HG03103 (cell line): ENCODE measurements around the gene CFAP70.
A peak's percentile ranks its signal among the peaks of the same experiment; 100 is the strongest.
"Not testable (repeated sequence)": the region's sequence is repeated elsewhere in the genome, so short reads cannot be mapped to it uniquely, and the experiment has no call there.

Source experiments
- ATAC-seq: cut with Tn5 transposase; IDR thresholded peaks from one replicate; pipeline ENCODE4 v1.9.1; 2021; ENCODE audit warnings: low read depth; ENCODE audit not compliant: unreplicated experiment

CFAP70 gene

GRCh38 chr10:73358331-73359279, at the start of gene CFAP70:
Gene CFAP70 (minus strand): TSS chr10:73358864. CDS start chr10:73354796, 4,068 bp downstream.
- ATAC-seq: peak; percentile 91

- no peak for ATAC-seq
Observed at GRCh38 chr10:73408061-73408460, 49.4 kb upstream of the CFAP70 start.

GRCh38 chr10:73407495-73407894, 48.8 kb upstream of the CFAP70 start:
- ATAC-seq: no peak

- ATAC-seq: no peak
Observed at GRCh38 chr10:73406846-73407245, 48.2 kb upstream of the CFAP70 start.

- no peak for ATAC-seq
Observed at GRCh38 chr10:73405556-73405955, 46.9 kb upstream of the CFAP70 start.

- ATAC-seq: no peak
Observed at GRCh38 chr10:73404690-73405089, 46.0 kb upstream of the CFAP70 start.

GRCh38 chr10:73401636-73402035, 43.0 kb upstream of the CFAP70 start:
- ATAC-seq: no peak

- ATAC-seq: no peak
Observed at GRCh38 chr10:73399063-73399462, 40.4 kb upstream of the CFAP70 start.

GRCh38 chr10:73398024-73398423, 39.4 kb upstream of the CFAP70 start:
- ATAC-seq: no peak

GRCh38 chr10:73394325-73394724, 35.7 kb upstream of the CFAP70 start:
- ATAC-seq: not testable (repeated sequence)

- ATAC-seq: no peak
Observed at GRCh38 chr10:73388228-73388627, 29.6 kb upstream of the CFAP70 start.

- no peak for ATAC-seq
Observed at GRCh38 chr10:73386583-73386982, 27.9 kb upstream of the CFAP70 start.

- no peak for ATAC-seq
Observed at GRCh38 chr10:73379064-73379748, 20.5 kb upstream of the CFAP70 start.

GRCh38 chr10:73376679-73377078, 18.0 kb upstream of the CFAP70 start:
- no peak for ATAC-seq

GRCh38 chr10:73368238-73368637, 9.6 kb upstream of the CFAP70 start:
- no peak for ATAC-seq

- no peak for ATAC-seq
Observed at GRCh38 chr10:73366381-73367298, 8.0 kb upstream of the CFAP70 start.

GRCh38 chr10:73364964-73365363, 6.3 kb upstream of the CFAP70 start:
- no peak for ATAC-seq

- no peak for ATAC-seq
Observed at GRCh38 chr10:73359492-73359891, 828 bp upstream of the CFAP70 start.

GRCh38 chr10:73357821-73358220, 843 bp downstream of the CFAP70 start:
- ATAC-seq: no peak

- no peak for ATAC-seq
Observed at GRCh38 chr10:73357166-73357565, 1.5 kb downstream of the CFAP70 start.

GRCh38 chr10:73344269-73344668, 14.4 kb downstream of the CFAP70 start:
- ATAC-seq: no peak
